Colonic mucosa (tissue), 4 donors: ENCODE measurements around the gene SLAMF1. TPM values are rescaled to one million over a fixed set of nuclear protein-coding genes. Genes with fewer than 3 reads are reported as not detected.

Source experiments
- DNase-seq: peaks from one replicate; pipeline ENCODE4 v3.0.0-alpha.2; 2020
- H3K27ac ChIP-seq: fragments of 200-600 bp; one replicate; pipeline ENCODE4 v1.8.0; 2021
- H3K27me3 ChIP-seq: fragments of 200-600 bp; one replicate; pipeline ENCODE4 v1.8.0; 2021
- H3K36me3 ChIP-seq: fragments of 200-600 bp; one replicate; pipeline ENCODE4 v1.8.0; 2021
- H3K4me1 ChIP-seq: fragments of 200-600 bp; one replicate; pipeline ENCODE4 v1.8.0; 2021; ENCODE audit warnings: mild to moderate bottlenecking
- H3K4me3 ChIP-seq: fragments of 200-600 bp; one replicate; pipeline ENCODE4 v1.8.0; 2021
- H3K9ac ChIP-seq, 2 donors: one replicate each; pipeline ENCODE4 v1.7.0; 2013; ENCODE audit warnings: control low read depth in 2 of 2, low read depth in 2 of 2, low read length in 2 of 2
- H3K9me3 ChIP-seq: fragments of 200-600 bp; one replicate; pipeline ENCODE4 v1.8.0; 2021
- intact Hi-C: fragments of 100-400 bp; cut with DNase I; formaldehyde crosslinking; loops from one replicate; pipeline ENCODE4 v1.14.1; 2022
- total RNA-seq, 2 donors: library from RNA; stranded (reverse); fragmentation: NEBNext Ultra II Directional in 1 of 2; extraction: Animal tissue kit (Norgen Biotek cat#: 25700) in 1 of 2; gene quantifications; one replicate each; pipeline ENCODE4 v1.2.1, GENCODE V29; 2021
- TF ChIP-seq, protein P1 (sequence below): fragments of 200-600 bp; IDR thresholded peaks from one replicate; pipeline ENCODE4 v1.8.0; 2022; ENCODE audit warnings: antibody characterized with exemption, mild to moderate bottlenecking
- donor health status: healthy.
- donor health status: DM: no; HTN: no; CAD: no.
- donor health status: DM: no; HTN: no; CAD: no.

The SLAMF1 gene
- total RNA-seq, 2 donors from 2014 or later, result 0.69 to 1.2 TPM

DNA sequence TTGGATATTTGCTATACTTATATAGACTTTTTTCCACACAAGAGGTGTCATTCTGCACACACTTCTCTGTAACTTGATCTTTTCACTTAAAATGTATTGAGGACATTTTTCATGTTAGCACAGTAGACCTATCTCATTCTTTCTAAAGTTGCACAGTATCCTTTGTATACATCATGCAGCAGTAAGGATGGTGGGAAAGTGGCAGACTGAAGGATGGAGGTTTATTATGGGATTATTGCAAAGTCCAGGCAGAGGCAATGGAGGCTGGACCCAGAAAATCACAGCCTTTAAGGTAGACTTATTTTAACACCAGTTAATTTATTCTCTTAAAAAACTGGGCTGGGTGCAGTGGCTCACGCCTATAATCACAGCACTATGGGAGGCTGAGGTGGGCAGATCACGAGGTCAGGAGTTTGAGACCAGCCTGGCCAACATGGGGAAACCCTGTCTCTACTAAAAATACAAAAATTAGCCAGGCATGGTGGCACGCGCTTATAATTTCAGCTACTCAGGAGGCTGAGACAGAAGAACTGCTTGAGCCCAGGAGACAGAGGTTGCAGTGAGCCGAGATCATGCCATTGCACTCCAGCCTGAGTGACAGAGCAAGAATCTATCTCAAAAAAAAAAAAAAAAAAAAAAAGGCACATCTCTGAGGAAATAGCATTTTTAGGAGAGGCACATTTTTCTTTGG lies 25.8 kb downstream of the SLAMF1 start:
- no peak overlapping the region for H3K27ac ChIP-seq
- intact Hi-C loops, result no loop called here

DNA sequence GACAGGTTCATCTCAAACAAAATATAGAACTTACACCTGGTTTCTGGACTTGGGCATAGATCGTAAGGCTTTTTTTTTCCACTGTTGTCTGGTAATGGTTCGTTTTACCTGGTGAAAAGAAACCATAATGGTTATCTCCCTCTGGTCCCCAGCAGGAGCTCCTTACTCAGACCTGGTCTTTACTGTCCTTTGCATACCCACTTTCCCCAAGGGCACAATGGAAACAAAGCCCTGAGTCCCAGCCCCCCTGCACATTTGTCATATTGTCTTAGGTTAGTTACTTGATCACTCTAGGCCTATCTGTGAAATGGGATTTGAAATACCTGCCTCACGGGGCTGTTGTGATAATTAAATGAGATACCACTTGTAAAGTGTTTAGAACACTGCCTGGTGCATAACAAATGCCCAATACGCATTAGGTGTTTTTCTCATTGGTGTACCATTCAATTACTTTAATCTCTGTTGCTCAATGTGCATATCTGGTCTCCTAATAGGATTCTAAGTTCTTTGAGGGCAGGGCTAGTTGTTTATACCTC lies 27.0 kb downstream of the SLAMF1 start:
- no peak overlapping the region for H3K4me3 ChIP-seq
- no peak overlapping the region for H3K27ac ChIP-seq
- no peak overlapping the region for H3K9ac ChIP-seq
- DNase-seq, result no peak
- intact Hi-C loops, result no loop called here
- no peaks in the 10 kb centered on the region for H3K27me3 ChIP-seq
- no peaks in the 10 kb centered on the region for H3K4me1 ChIP-seq
- H3K36me3 ChIP-seq, result no peaks in the 10 kb centered on the region
- TF ChIP-seq, protein P1, sequence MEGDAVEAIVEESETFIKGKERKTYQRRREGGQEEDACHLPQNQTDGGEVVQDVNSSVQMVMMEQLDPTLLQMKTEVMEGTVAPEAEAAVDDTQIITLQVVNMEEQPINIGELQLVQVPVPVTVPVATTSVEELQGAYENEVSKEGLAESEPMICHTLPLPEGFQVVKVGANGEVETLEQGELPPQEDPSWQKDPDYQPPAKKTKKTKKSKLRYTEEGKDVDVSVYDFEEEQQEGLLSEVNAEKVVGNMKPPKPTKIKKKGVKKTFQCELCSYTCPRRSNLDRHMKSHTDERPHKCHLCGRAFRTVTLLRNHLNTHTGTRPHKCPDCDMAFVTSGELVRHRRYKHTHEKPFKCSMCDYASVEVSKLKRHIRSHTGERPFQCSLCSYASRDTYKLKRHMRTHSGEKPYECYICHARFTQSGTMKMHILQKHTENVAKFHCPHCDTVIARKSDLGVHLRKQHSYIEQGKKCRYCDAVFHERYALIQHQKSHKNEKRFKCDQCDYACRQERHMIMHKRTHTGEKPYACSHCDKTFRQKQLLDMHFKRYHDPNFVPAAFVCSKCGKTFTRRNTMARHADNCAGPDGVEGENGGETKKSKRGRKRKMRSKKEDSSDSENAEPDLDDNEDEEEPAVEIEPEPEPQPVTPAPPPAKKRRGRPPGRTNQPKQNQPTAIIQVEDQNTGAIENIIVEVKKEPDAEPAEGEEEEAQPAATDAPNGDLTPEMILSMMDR, result no peak
- no peaks in the 10 kb centered on the region for H3K9me3 ChIP-seq

More for the DNA sequence above, 25.8 kb downstream of the SLAMF1 start:
- TF ChIP-seq, protein P1, result no peak
- no peaks in the 10 kb centered on the region for H3K9me3 ChIP-seq
- no peaks in the 10 kb centered on the region for H3K36me3 ChIP-seq
- H3K27me3 ChIP-seq, result no peaks in the 10 kb centered on the region
- no peak for DNase-seq
- H3K9ac ChIP-seq, result no peak overlapping the region
- no peak overlapping the region for H3K4me3 ChIP-seq
- H3K4me1 ChIP-seq, result no peaks in the 10 kb centered on the region

DNA sequence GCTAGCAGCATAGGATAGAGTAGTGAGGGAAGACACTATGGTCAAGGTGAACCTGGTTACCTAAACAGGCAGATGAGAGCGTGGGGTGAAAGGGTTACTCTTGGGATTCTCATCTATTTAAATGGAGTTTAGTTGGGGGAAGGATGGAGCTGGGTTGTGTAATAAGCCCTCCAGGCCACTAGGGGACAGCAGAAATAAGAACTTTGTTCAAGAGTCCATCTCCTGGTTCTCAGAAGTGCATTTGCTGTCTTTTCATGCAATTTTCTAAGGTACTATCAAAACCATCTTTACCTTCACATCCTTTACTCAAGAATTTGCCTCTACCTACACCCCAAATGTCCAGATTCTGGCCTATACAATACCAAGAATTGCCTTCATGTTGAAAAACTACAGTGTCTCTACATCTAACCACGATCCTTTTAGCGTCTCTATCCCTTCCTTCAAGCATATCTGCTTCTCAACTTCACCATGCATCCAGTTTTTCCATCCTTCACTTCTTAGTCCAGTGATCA lies 28.0 kb downstream of the SLAMF1 start:
- Histone ChIP-seq H3K4me1 (no peaks in the 10 kb centered on the region), H3K27ac (no peak overlapping the region), H3K9me3 (no peaks in the 10 kb centered on the region), H3K9ac (no peak overlapping the region), H3K4me3 (no peak overlapping the region), H3K27me3 (no peaks in the 10 kb centered on the region), H3K36me3 (no peaks in the 10 kb centered on the region)
- intact Hi-C loops, result no loop called here
- TF ChIP-seq, protein P1, result peak; percentile 14
- no peak for DNase-seq

DNA sequence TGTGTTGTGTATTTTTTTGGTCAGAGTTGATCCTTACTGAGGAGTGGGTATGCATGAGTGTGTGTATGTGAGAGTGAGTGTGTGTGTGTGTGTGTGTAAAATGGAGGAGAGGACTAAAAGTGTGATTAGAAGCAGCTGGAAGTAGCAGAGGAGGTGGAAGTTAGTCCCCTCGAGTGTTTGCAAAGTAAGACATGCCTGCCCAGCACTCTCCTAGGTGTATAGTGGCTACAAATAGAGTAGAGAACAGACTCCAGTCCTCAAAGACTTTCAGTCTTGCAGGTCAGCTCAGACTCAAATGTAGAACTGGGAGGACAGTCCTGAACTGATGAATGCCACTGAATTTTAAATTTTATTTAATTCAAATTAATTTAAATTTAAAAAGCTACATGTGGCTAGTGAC lies 28.5 kb downstream of the SLAMF1 start:
- no peak overlapping the region for H3K4me3 ChIP-seq
- H3K9ac ChIP-seq, result no peak overlapping the region
- no peak overlapping the region for H3K27ac ChIP-seq
- no peaks in the 10 kb centered on the region for H3K9me3 ChIP-seq
- TF ChIP-seq, protein P1, result no peak
- H3K27me3 ChIP-seq, result no peaks in the 10 kb centered on the region
- no peaks in the 10 kb centered on the region for H3K36me3 ChIP-seq
- no peaks in the 10 kb centered on the region for H3K4me1 ChIP-seq
- intact Hi-C loops, result no loop called here
- DNase-seq, result no peak

DNA sequence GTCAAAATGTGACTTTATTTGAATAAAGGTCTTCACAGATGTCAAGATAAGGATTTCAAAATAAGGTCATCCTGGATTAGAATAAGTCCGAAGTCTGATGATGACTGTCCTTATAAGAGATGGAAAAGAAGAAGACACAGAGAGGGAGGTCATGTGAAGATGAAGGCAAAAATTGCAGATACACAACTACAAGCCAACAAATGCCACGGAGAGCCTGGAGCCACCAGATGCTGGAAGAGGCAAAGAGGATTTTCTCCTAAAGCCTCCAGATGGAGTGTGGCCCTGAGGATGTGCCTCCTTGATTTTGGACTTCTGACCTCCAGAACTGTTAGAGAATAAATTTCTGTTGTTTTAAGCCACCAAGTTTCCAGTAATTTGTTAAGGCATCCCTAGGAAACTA lies 31.2 kb downstream of the SLAMF1 start:
- intact Hi-C loops, result no loop called here

More for the DNA sequence above, 31.2 kb downstream of the SLAMF1 start:
- TF ChIP-seq, protein P1, result no peak
- H3K27me3 ChIP-seq, result no peaks in the 10 kb centered on the region
- no peaks in the 10 kb centered on the region for H3K36me3 ChIP-seq
- no peak for DNase-seq
- H3K9ac ChIP-seq, result no peak overlapping the region
- H3K9me3 ChIP-seq, result no peaks in the 10 kb centered on the region
- H3K4me1 ChIP-seq, result no peaks in the 10 kb centered on the region
- H3K27ac ChIP-seq, result no peak overlapping the region
- no peak overlapping the region for H3K4me3 ChIP-seq
